Stimulated activated CD8-positive, alpha-beta memory T cell treated with anti-CD3 and anti-CD28 coated beads, Interleukin-7, amount 100 ng/mL, for 1 hour (primary cell): ENCODE results near the gene SIDT2.

Experiments used
- DNase-seq, 2 donors: peaks; one replicate each; pipeline ENCODE4 v3.0.0-alpha.2; 2020; ENCODE audit warnings: low read depth in 2 of 2

SIDT2 gene

DNA sequence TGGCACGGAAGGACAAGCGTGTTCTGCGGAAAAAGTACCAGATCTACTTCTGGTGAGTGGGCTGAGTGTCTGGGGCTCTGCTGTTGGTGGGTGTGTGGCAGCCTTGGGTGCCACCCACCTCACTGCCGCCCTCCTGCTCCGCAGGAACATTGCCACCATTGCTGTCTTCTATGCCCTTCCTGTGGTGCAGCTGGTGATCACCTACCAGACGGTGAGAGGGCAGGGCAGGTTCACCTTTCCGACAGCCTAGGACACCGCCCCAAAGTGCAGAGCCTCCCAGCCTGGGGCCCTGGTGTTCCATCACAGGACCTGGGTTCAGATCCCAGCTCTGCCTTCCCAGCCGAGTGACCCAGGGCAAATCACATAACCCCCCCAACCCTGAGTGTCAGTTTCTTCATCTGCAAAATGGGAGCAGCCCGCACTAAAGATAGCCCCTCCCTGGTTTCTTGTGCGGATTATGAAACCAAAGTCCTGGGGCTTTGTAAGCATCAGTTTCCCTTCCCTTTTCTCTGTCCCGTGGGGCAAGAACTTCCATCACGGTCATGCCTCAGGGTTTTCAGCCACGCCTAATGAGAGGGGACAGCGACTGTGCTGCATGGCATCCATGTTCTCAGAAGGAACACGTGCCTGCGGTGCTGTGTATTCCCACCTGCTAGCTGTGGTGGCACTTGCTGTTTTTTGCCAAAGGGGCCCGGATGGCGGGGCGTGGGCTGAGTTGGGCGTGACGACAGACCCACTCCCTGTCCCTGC is 10.8 kb downstream of the SIDT2 start:
- DNase-seq = no peak

DNA sequence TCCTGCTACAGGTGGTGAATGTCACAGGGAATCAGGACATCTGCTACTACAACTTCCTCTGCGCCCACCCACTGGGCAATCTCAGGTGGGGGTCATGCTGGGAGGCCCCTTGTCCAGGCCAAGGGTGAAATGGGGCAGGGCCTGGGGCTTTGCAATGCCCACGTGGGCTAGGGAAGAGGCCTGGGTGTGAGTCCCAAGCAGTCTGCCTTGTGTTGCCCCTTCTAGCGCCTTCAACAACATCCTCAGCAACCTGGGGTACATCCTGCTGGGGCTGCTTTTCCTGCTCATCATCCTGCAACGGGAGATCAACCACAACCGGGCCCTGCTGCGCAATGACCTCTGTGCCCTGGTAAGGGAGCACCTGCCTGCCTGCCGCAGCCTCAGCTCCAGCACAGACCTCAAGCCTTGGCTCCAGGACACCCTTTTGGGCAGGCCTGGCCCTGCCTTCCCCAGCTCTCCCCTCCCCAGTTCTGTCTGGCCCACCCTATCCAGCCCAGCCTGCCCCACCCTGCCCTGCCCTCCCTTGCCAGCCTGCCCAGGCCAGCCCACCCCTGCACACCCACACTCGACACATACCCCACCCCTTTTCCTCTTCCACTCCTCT is 11.5 kb downstream of the SIDT2 start:
- DNase-seq = no peak

DNA sequence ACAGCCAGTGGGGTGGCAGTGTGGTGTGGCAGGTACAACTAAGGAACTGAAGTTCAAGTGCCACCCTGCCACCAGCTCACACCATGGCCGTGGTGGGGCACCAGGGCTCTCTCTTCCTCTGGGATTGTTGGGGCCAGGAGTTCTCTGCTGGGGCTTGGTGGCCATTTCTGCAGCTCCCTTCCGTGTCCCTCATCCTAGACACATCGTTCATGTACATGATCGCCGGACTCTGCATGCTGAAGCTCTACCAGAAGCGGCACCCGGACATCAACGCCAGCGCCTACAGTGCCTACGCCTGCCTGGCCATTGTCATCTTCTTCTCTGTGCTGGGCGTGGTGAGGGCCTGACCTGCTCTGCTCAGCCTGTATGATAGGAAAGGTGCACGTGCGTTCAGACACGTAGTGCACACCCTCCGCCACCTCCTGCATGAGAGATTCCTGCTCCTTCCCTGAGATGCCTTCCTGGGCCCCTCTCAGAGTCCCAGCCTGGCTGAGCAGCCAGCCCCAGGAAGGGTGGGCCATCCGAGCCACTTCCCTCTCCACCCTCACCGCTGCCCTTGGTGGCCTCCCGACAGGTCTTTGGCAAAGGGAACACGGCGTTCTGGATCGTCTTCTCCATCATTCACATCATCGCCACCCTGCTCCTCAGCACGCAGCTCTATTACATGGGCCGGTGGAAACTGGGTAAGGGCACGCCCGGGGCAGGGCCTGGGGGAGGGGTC is 13.3 kb downstream of the SIDT2 start:
- DNase-seq = no peak

DNA sequence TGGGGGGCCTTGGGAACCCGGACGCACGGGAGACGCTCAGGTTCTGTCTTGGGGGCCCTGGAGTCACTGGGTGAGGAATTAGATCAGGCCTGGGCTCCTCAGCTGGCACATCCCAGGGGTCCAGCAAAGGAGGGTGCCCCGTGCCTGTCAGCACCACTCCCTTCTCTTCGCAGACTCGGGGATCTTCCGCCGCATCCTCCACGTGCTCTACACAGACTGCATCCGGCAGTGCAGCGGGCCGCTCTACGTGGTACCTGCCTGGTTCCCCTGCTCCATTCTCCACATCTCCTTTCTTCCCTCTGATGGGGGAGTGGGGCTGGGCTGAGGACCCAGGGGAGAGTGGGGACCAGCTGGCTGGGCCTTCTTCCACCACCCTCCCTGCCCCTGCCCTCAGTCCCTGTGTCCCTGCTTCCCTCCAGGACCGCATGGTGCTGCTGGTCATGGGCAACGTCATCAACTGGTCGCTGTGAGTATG is 13.9 kb downstream of the SIDT2 start:
- DNase-seq = no peak

DNA sequence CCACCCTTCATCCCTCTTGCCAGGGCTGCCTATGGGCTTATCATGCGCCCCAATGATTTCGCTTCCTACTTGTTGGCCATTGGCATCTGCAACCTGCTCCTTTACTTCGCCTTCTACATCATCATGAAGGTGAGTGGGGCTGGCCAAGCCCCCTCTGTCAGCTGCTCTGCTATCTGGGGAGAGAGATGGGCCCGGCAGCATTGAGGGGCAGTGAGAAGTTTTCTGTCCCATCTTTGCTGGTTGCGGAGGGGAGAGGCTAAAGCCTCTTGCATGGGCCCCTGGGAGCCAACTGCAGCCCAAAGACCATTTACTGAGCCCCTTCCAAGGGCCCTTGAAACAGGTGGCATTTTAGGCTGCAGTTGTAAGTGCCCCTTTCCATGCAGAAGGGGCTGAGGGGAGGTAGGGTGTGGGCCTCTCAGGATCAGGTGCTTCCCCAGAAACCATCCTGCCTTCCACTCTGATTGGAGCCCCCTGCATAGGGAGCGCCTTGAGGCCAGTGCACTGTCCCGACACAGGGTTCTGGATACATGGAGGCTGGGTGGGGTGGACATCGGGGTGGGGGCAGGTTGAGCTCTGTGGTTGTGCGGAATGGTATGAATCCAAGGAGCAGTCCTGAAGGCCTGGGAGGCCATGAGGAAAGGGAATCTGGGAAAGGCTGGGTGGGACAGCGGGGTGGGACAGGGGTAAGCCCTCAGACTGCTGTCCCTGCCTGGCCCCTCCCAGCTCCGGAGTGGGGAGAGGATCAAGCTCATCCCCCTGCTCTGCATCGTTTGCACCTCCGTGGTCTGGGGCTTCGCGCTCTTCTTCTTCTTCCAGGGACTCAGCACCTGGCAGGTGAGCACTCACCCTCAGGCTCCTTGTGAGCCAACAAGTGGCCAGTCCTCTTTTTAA is 14.8 kb downstream of the SIDT2 start:
- DNase-seq = no peak

DNA sequence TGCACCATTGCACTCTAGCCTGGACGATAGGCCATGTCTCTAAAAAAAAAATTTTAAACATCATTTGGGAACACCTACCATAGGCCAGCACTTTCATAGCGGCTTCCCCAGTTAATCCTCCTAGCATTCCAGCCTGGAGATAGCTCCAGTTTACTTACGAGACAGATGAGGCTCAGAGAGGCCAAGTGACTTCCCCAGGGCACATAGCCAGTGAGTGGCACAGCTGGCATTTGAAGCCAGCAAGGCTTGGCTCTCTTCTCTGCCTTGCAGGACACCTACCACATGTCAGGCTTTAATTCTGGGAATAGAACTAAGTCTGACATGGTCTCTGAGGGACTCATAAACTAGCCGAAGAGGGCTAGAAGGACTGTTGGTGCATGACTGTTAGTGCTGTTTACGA is 15.7 kb downstream of the SIDT2 start:
- DNase-seq = no peak

DNA sequence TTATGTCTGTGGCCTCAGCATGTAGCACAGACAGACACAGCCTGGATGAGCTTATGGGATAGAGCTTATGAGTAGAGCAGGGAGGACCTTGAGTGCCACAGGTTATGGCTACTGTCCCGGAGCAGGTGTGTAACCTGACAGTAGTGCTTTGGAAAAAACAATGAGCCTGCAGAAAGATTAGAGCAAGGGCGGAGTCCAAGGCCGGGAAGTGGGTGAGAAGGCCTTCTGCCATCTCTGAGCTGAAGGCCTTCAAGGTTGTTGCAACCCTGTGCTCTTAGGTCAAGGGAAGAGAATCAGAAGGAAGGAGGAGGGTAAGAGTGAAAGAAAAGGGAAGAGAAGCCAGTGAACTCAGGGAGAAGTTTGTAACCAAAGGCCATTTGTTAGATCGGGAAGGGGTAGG is 16.7 kb downstream of the SIDT2 start:
- DNase-seq = no peak

DNA sequence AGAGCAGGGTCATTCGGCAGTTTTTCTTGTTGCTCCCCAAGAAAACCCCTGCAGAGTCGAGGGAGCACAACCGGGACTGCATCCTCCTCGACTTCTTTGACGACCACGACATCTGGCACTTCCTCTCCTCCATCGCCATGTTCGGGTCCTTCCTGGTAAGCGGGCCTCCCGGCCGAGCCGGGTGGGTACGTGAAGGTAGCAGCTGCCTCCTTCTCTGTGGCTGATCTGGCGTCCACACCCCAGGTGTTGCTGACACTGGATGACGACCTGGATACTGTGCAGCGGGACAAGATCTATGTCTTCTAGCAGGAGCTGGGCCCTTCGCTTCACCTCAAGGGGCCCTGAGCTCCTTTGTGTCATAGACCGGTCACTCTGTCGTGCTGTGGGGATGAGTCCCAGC is 17.2 kb downstream of the SIDT2 start:
- no peak for DNase-seq

DNA sequence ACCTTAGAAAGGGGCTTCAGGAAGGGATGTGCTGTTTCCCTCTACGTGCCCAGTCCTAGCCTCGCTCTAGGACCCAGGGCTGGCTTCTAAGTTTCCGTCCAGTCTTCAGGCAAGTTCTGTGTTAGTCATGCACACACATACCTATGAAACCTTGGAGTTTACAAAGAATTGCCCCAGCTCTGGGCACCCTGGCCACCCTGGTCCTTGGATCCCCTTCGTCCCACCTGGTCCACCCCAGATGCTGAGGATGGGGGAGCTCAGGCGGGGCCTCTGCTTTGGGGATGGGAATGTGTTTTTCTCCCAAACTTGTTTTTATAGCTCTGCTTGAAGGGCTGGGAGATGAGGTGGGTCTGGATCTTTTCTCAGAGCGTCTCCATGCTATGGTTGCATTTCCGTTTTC is 18.5 kb downstream of the SIDT2 start:
- no peak for DNase-seq

DNA sequence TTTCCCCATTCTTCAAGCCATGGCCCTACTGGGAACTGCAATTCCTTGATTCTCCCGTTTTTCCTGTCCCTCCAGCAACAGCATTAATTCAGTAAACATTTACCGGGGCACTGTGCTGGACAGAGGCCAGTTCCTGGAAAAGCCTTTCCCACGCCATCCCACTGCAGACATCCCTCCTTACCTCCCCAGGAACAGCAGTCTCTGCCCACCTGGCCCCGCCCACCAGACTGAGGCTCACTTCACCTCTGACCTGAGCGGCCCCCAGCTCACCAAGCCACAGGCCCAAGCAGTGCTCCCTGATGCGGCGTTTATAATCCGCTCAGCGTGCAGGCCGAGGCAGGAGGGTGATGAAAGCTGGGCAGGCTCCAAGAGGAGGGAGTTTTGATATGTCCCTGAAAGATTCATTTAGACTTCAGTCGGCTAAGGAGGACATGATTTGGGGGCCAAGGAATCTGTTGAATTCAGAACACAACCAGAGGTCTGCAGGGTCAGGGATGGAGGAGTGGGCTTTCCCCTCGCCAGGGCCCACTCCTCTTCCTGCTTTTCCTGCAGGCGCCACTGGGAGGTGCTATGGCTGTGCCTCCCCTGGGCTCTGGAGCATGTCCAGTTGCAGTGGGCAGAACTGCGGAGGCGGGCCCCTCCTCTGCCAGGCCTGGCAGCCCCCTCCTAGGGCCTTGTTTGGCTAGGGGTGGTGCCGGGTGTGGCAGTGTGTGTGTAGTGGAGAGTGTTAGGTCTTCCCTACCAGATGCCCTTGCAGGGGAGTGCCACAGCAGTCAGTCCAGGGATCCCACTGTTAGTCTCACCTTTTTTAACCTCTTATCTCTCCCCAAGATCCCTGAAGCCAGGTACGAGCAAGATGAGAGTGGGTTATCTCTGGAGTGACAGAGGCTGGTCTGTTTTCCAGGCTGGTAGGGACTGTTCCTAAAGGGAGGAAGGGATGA is 19.2 kb downstream of the SIDT2 start:
- DNase-seq = no peak

DNA sequence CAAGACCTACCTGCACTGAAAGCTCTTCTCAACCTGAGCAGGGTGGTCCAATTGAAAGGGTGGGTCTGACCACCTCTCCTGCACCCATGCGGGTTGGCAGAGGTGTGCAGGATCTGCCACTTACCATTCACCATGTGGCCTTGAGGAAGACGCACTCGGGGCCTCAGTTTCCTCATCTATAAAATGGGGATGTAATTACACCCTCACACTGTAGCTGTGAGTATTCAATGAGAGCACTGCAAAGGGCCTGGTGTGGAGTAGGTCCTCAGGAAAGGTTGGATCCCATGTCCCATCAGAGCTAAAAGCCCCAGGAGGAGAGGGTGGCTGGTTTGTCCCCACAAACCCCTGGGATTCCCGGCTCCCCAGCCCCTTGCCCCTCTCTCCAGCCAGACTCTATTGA is 20.1 kb downstream of the SIDT2 start:
- DNase-seq = no peak

DNA sequence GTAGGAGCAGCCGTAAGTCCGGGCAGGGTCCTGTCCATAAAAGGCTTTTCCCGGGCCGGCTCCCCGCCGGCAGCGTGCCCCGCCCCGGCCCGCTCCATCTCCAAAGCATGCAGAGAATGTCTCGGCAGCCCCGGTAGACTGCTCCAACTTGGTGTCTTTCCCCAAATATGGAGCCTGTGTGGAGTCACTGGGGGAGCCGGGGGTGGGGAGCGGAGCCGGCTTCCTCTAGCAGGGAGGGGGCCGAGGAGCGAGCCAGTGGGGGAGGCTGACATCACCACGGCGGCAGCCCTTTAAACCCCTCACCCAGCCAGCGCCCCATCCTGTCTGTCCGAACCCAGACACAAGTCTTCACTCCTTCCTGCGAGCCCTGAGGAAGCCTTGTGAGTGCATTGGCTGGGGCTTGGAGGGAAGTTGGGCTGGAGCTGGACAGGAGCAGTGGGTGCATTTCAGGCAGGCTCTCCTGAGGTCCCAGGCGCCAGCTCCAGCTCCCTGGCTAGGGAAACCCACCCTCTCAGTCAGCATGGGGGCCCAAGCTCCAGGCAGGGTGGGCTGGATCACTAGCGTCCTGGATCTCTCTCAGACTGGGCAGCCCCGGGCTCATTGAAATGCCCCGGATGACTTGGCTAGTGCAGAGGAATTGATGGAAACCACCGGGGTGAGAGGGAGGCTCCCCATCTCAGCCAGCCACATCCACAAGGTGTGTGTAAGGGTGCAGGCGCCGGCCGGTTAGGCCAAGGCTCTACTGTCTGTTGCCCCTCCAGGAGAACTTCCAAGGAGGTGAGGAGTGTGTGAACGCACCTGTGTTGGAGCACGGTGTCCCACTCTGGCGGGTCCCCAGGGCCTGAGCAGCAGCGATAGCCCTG is 20.7 kb downstream of the SIDT2 start, which contains the start of gene TAGLN:
Gene TAGLN, plus strand, starts transcription at position 318 of the 863 bp plus-strand sequence. CDS start 3,644 bp downstream, outside the sequence.
- DNase-seq = no peak

DNA sequence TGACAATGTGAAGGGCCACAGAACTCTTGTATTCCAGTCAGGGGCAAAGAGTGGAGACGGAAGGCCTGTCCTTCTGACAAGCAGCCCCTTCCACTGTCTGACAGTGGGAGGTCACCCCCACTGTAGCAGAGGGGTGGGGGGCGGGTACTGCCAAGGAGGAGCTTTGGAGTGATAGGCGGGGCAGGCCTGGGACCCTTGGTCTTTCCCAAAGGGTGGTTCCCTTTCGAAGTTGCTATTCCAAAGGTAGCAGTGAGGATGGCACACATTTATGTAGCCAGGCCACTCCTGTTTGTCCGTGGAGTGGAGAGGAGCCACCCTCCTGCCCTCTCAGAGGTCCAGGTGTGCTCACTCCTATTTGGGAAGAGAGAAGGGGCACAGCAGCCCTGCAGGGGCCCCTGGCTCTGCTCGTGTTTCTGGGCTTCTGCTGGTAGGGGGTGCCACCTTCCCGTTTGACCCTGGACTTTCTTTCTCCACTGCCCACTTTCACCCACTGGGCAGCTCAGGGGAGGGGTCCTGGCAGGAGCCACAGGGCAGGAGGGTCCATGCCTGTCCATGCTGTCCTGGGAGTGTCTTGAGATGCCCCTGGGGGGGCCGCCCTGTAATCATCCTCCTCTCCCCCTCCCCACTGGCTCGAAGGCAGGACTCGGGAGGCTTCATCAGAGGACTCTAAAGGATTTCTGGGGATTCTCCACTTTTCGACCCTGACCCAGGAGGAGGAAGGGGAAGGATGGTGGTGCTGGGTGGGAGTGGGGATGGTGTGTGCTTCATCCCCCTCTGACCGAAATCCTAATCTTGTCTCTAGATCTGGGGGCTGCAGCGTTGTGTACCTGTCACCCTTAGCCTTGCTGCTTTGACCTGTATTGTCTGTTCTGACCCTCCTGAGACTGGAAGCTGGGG is 21.6 kb downstream of the SIDT2 start:
- DNase-seq = no peak

DNA sequence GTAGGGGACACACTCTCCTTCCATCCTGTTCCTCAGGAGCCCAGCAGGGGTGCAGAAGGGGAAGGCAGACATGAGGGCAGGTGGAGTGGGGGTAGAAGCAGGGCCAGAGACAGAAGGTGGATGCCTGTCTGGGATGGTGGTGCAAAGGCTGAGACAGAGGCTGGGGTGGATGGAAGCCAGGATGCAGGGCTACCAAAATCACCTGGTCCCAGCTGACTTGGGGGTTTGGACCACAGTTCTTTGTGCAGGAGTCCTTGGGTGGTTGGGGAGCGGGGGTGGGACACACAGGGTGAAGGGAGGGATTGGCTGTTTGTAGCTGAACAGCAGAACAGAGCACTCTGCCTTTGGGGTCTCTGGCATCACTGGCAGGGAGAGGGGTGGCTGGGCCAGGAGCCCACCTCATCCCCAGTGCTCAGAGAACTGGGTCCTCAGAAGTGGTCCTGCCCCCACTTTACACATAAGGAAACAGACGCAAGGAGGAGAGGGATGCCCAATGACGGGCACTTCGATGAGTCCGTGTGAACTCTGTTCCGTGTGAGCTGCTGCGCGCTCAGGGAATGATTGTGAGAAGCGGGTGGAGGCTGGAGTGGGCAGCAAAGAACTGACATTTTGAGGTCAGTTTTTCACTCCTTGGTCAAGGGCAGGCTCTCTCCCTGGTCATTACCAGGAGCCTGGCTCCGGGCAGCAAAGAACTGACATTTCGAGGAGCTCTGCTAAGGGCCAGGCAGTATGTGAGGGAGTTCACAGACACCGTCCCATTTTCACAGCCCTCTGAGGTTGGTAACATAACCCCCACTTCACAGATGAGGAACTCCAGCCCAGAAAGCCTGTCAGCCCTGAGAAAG is 22.5 kb downstream of the SIDT2 start:
- DNase-seq = no peak

DNA sequence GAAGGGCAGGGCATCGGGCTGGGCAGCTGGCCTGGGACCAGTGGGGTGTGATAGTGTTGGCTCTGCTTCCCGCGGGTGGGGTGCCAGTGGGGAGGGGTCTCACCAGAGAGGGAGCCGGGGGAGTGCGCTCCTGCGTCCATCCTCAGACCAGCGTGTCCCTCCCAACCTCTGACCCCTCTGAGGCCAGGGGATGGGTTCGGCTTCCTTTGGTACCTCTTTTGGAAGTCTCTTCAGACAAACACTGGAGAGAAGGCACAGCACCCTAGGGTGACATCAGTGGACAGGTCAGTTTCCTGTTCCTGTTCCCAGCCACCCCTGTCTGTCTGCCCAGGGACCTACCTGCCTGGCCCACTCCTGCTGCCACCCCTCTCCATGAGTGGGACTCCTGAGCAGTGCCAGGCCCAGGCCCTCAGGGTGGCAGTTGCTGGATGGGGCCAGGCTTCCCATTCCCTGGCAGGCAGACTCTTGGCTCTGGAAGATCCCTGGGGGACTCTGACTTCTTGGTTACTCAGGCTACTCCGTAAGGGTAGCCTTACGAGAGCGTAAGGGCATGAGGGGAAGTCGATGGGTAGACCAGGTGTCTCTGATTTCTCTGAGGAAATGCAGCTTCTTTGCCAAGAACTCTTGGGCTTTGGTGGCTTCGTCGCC is 23.2 kb downstream of the SIDT2 start:
- no peak for DNase-seq

DNA sequence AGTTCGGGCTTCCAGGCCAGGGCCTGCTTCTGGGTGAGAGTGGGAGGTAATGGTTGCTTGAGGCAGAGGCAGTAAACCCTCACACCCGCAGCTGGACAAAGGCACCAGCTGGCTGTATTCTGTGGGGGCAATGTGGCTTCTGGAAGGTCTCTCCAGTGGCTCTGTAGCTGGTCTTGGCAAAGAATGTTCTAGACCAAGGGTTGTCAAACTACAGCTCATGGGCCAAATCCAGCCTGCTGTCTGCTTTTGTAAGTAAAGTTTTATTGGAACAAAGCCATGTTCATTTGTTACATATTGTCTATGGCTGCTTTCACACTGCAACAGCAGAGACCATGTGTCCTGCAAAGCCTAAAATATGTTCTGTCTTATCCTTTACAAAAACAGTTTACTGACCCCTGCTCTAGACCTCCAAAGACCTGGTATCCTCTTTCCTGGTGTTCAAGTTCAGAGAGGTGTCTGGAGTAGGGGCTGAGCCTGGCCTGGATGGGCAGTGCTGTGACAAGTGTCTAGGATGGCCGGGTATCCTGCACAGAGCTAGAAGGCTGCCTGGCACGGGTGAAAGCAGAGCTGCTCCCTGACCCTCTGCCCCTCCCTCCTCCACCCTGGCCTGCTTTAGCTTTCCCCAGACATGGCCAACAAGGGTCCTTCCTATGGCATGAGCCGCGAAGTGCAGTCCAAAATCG is 24.0 kb downstream of the SIDT2 start:
- DNase-seq = no peak

DNA sequence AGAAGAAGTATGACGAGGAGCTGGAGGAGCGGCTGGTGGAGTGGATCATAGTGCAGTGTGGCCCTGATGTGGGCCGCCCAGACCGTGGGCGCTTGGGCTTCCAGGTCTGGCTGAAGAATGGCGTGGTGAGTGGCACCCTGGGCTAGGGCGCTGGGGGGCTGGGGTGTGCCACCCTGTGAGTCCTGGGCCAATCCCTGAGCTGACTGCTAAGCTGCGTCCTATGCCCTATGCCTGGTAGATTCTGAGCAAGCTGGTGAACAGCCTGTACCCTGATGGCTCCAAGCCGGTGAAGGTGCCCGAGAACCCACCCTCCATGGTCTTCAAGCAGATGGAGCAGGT is 24.5 kb downstream of the SIDT2 start:
- DNase-seq = no peak
